ENCODE measurements around the gene TPBG. TPM values are rescaled to one million over a fixed set of nuclear protein-coding genes. Genes with fewer than 3 reads are reported as not detected.
A peak's percentile ranks its signal among the peaks of the same experiment; 100 is the strongest.

Gene TPBG
- total RNA-seq, 1 donor from 2014 or later = not detected

GRCh38 chr6:82364087-82365015 lies 734 bp downstream of the TPBG start:
- H3K36me3 Mint-ChIP-seq (ENCODE audit: low read depth) = peaks cover 2% of the 10 kb centered on the region
- peaks cover 61% of the 10 kb centered on the region for H3K27me3 Mint-ChIP-seq
- DNase-seq = peak; percentile 61
- intact Hi-C loops (cut with micrococcal nuclease) = no loop called here
- H3K27ac Mint-ChIP-seq = no peak overlapping the region
- peaks cover 14% of the 10 kb centered on the region for H3K4me1 Mint-ChIP-seq
- peak overlapping the region; percentile 81 for H3K4me3 Mint-ChIP-seq
- H3K9me3 Mint-ChIP-seq = no peaks in the 10 kb centered on the region

DNA sequence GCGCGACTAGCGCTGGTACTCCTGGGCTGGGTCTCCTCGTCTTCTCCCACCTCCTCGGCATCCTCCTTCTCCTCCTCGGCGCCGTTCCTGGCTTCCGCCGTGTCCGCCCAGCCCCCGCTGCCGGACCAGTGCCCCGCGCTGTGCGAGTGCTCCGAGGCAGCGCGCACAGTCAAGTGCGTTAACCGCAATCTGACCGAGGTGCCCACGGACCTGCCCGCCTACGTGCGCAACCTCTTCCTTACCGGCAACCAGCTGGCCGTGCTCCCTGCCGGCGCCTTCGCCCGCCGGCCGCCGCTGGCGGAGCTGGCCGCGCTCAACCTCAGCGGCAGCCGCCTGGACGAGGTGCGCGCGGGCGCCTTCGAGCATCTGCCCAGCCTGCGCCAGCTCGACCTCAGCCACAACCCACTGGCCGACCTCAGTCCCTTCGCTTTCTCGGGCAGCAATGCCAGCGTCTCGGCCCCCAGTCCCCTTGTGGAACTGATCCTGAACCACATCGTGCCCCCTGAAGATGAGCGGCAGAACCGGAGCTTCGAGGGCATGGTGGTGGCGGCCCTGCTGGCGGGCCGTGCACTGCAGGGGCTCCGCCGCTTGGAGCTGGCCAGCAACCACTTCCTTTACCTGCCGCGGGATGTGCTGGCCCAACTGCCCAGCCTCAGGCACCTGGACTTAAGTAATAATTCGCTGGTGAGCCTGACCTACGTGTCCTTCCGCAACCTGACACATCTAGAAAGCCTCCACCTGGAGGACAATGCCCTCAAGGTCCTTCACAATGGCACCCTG lies 1.6 kb downstream of the TPBG start:
- peak overlapping the region; percentile 64 for H3K4me3 Mint-ChIP-seq
- peaks cover 59% of the 10 kb centered on the region for H3K27me3 Mint-ChIP-seq
- peaks cover 2% of the 10 kb centered on the region for H3K36me3 Mint-ChIP-seq (ENCODE audit: low read depth)
- intact Hi-C loops (cut with micrococcal nuclease) = no loop called here
- H3K27ac Mint-ChIP-seq = no peak overlapping the region
- peaks cover 14% of the 10 kb centered on the region for H3K4me1 Mint-ChIP-seq
- peak; percentile 55 for DNase-seq
- H3K9me3 Mint-ChIP-seq = no peaks in the 10 kb centered on the region

GRCh38 chr6:82367704-82368103 lies 4.1 kb downstream of the TPBG start:
- H3K27ac Mint-ChIP-seq = no peak overlapping the region
- peaks cover 2% of the 10 kb centered on the region for H3K36me3 Mint-ChIP-seq (ENCODE audit: low read depth)
- peaks cover 42% of the 10 kb centered on the region for H3K27me3 Mint-ChIP-seq
- H3K9me3 Mint-ChIP-seq = no peaks in the 10 kb centered on the region
- no peak overlapping the region for H3K4me3 Mint-ChIP-seq
- intact Hi-C loops (cut with micrococcal nuclease) = no loop called here
- no peak for DNase-seq
- peaks cover 14% of the 10 kb centered on the region for H3K4me1 Mint-ChIP-seq

GRCh38 chr6:82370788-82371187 lies 7.2 kb downstream of the TPBG start:
- Mint-ChIP-seq H3K27me3 (peaks cover 20% of the 10 kb centered on the region), H3K27ac (no peak overlapping the region), H3K36me3 (ENCODE audit: low read depth) (no peaks in the 10 kb centered on the region), H3K4me1 (no peaks in the 10 kb centered on the region), H3K9me3 (peaks cover 2% of the 10 kb centered on the region), H3K4me3 (no peak overlapping the region)
- no peak for DNase-seq
- intact Hi-C loops (cut with micrococcal nuclease) = no loop called here

DNA sequence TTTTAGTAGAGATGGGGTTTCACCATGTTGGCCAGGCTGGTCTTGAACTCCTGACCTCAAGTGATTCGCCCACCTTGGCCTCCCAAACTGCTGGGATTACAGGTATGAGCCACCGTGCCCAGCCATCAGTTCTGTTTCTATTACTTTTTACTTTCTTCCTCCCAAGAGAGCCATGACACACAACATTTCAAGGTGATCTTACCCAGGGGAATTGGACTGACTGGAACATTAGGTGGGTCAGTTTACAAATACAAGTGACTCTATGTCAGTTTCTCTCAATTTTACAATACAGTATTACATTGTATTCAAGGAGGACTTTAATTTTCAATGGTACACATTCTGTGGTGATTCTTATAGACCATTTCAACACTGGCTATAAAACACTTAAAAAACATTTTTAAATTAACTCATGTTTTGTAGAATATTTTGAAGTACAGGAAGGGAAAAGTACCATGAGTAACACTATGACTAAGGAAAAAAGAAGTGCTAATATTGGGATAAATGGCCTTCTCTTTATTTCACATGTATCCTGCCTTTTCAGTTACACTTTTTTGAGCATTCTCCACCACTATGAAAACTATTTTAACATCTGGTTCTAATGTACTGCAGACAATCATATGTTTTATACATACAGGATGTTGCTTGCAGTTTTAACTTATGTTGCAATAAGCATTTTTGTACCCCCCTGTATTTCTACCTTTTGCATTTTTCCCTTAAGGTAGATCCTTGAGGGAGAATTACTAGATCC lies 8.4 kb downstream of the TPBG start:
- peaks cover 7% of the 10 kb centered on the region for H3K9me3 Mint-ChIP-seq
- H3K27ac Mint-ChIP-seq = no peak overlapping the region
- H3K27me3 Mint-ChIP-seq = peaks cover 10% of the 10 kb centered on the region
- no peak overlapping the region for H3K4me3 Mint-ChIP-seq
- intact Hi-C loops (cut with micrococcal nuclease) = no loop called here
- no peaks in the 10 kb centered on the region for H3K4me1 Mint-ChIP-seq
- H3K36me3 Mint-ChIP-seq (ENCODE audit: low read depth) = no peaks in the 10 kb centered on the region
- DNase-seq = no peak

GRCh38 chr6:82372656-82373055 lies 9.0 kb downstream of the TPBG start:
- intact Hi-C loops (cut with micrococcal nuclease) = no loop called here

DNA sequence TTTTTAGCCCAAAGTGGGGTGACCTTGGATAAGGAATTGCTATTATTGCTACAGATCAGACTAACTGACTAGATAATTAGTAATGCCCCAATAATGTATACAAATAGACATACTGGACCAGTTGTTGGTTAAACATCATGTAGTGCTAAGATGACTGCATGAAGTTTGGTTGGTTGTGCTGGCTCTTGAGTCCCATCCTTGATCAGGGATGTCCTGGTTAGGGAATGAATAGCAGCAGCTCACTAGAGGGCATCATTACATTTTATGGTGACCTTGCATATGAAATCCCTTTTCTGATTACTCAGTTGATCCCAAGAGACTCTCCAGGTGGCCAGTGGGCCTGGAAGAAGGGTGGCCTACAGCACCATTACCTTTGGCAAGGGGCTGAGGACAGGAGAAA lies 10.9 kb downstream of the TPBG start:
- H3K27me3 Mint-ChIP-seq = peaks cover 6% of the 10 kb centered on the region
- no peaks in the 10 kb centered on the region for H3K36me3 Mint-ChIP-seq (ENCODE audit: low read depth)
- no peaks in the 10 kb centered on the region for H3K4me1 Mint-ChIP-seq
- H3K9me3 Mint-ChIP-seq = peaks cover 7% of the 10 kb centered on the region
- DNase-seq = no peak
- intact Hi-C loops (cut with micrococcal nuclease) = no loop called here
- H3K4me3 Mint-ChIP-seq = no peak overlapping the region
- H3K27ac Mint-ChIP-seq = no peak overlapping the region

More at GRCh38 chr6:82372656-82373055, 9.0 kb downstream of the TPBG start:
- no peak overlapping the region for H3K27ac Mint-ChIP-seq
- DNase-seq = no peak
- H3K4me1 Mint-ChIP-seq = no peaks in the 10 kb centered on the region
- peaks cover 10% of the 10 kb centered on the region for H3K27me3 Mint-ChIP-seq
- no peaks in the 10 kb centered on the region for H3K36me3 Mint-ChIP-seq (ENCODE audit: low read depth)
- H3K9me3 Mint-ChIP-seq = peaks cover 7% of the 10 kb centered on the region
- H3K4me3 Mint-ChIP-seq = no peak overlapping the region

- H3K4me1 Mint-ChIP-seq = no peaks in the 10 kb centered on the region
- H3K27ac Mint-ChIP-seq = no peak overlapping the region
- H3K27me3 Mint-ChIP-seq = peaks cover 4% of the 10 kb centered on the region
- H3K9me3 Mint-ChIP-seq = peaks cover 7% of the 10 kb centered on the region
- no peaks in the 10 kb centered on the region for H3K36me3 Mint-ChIP-seq (ENCODE audit: low read depth)
- intact Hi-C loops (cut with micrococcal nuclease) = no loop called here
- H3K4me3 Mint-ChIP-seq = no peak overlapping the region
- DNase-seq = no peak
These were observed 13.0 kb downstream of the TPBG start for GRCh38 chr6:82376636-82377035.

DNA sequence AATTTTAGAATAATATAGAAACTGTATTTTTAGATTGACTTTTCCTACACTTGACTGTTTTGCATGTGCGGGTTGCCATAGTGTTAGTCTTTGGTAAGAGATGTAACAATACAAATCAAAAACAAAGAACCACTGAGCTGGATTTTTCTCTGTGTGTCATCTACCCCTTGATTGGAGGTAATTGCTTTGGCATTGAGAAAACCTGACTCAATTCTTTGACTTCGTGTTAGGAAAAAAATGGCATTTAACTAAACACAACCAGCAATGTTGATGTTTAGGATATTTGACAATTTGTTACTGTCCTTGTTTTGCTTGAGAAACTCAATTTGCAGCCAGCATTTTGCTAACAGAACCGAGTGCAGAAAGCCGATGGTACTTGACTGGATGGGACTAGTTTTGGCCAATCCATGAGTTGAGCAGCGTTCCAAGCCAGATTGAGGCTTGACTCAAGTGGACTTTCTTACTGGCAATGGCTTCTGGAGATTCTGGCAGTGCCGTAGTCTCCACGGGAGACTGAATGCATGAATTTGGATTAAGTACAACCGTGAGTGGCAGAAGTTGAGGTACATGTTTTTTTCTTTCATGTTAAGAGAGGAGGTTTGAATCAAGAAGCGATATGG lies 17.1 kb downstream of the TPBG start:
- H3K9me3 Mint-ChIP-seq = peaks cover 6% of the 10 kb centered on the region
- H3K4me3 Mint-ChIP-seq = no peak overlapping the region
- no peak overlapping the region for H3K27ac Mint-ChIP-seq
- H3K36me3 Mint-ChIP-seq (ENCODE audit: low read depth) = no peaks in the 10 kb centered on the region
- DNase-seq = no peak
- H3K4me1 Mint-ChIP-seq = no peaks in the 10 kb centered on the region
- intact Hi-C loops (cut with micrococcal nuclease) = no loop called here
- peaks cover under 1% of the 10 kb centered on the region for H3K27me3 Mint-ChIP-seq

DNA sequence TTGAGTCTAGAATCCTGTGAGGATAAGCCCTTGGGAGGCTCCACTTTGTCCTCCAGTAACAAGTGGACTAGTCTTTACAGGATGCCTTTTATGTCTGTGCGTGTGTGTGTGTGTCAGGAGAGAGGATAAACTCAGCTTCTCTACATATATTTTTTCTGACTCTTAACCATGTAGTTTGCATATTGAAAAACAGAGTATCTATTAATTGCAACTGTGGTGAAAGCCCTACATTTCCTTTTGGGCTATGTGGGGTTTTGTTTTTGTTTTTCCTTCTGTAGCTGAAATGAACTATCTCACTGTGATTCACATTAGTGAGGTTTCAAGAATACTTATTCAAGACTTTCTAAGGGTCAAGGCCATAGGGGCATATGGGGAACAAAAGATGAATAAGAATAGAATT lies 17.7 kb downstream of the TPBG start:
- Mint-ChIP-seq H3K36me3 (ENCODE audit: low read depth) (no peaks in the 10 kb centered on the region), H3K27me3 (peaks cover 2% of the 10 kb centered on the region)
- intact Hi-C loops (cut with micrococcal nuclease) = no loop called here

GRCh38 chr6:82385102-82385501 lies 21.5 kb downstream of the TPBG start:
- intact Hi-C loops (cut with micrococcal nuclease) = no loop called here
- H3K27ac Mint-ChIP-seq = no peak overlapping the region
- H3K36me3 Mint-ChIP-seq (ENCODE audit: low read depth) = no peaks in the 10 kb centered on the region
- no peaks in the 10 kb centered on the region for H3K4me1 Mint-ChIP-seq
- no peaks in the 10 kb centered on the region for H3K9me3 Mint-ChIP-seq
- H3K27me3 Mint-ChIP-seq = peaks cover 2% of the 10 kb centered on the region
- DNase-seq = no peak
- H3K4me3 Mint-ChIP-seq = no peak overlapping the region

More for the DNA sequence above, 17.7 kb downstream of the TPBG start:
- H3K27ac Mint-ChIP-seq = no peak overlapping the region
- no peak overlapping the region for H3K4me3 Mint-ChIP-seq
- H3K4me1 Mint-ChIP-seq = no peaks in the 10 kb centered on the region
- H3K9me3 Mint-ChIP-seq = no peaks in the 10 kb centered on the region
- DNase-seq = no peak

GRCh38 chr6:82385546-82385945 lies 21.9 kb downstream of the TPBG start:
- Mint-ChIP-seq H3K27me3 (peaks cover 2% of the 10 kb centered on the region), H3K4me1 (no peaks in the 10 kb centered on the region), H3K36me3 (ENCODE audit: low read depth) (no peaks in the 10 kb centered on the region), H3K9me3 (no peaks in the 10 kb centered on the region), H3K4me3 (no peak overlapping the region), H3K27ac (no peak overlapping the region)
- DNase-seq = no peak
- intact Hi-C loops (cut with micrococcal nuclease) = no loop called here

DNA sequence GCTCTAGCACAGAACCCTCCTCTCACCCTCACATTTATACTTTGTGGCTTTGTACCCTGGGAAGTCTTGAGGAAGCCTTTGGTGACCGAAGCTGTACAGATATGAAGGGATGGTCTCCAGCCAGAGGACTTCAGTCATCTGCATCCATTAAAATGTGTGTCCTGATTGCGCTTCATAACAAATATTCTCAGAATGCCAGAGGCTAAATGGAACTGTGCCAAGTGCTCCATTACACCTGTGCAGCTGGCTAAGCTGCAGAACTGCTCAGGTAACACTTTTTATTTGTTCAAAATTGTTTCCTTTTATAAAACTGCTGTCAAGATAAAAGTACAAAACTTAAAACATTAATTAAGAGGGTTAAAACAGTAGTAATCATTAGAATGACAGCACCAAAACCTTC lies 22.3 kb downstream of the TPBG start:
- H3K27me3 Mint-ChIP-seq = peaks cover 2% of the 10 kb centered on the region
- intact Hi-C loops (cut with micrococcal nuclease) = no loop called here
- no peaks in the 10 kb centered on the region for H3K9me3 Mint-ChIP-seq
- no peaks in the 10 kb centered on the region for H3K36me3 Mint-ChIP-seq (ENCODE audit: low read depth)
- H3K4me1 Mint-ChIP-seq = no peaks in the 10 kb centered on the region
- H3K27ac Mint-ChIP-seq = no peak overlapping the region
- DNase-seq = no peak
- no peak overlapping the region for H3K4me3 Mint-ChIP-seq
